8988T (cell line): ENCODE results near the gene CEACAM4.
"Not testable (repeated sequence)": the region's sequence is repeated elsewhere in the genome, so short reads cannot be mapped to it uniquely, and the experiment has no call there.

Experiments
- DNase-seq: peaks from one replicate; pipeline ENCODE4 v3.0.0; 2011

The CEACAM4 gene

DNA sequence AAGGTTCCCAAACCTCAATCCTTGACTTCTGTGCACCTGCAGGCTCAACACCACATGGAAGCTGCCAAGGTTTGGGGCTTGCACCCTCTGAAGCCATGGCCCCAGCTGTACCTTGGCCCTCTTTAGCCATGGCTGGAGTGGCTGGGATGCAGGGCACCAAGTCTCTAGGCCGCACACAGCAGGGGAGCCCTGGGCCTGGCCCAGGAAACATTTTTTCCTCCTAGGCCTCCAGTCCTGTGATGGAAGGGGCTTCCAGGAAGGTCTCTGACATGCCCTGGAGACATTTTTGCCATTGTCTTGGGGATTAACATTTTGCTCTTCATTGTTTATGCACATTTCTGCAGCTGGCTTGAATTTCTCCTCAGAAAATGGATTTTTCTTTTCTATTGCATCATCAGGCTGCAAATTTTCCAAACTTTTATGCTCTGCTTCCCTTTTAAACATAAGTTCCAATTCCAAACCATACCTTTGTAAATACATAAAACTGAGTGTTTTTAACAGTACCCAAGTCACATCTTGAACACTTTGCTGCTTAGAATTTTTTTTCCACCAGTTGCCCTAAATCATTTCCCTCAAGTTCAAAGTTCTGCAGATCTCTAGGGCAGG is 44.2 kb downstream of the CEACAM4 start:
- not testable (repeated sequence) for DNase-seq

GRCh38 chr19:41581068-41581467 is 45.8 kb downstream of the CEACAM4 start:
- DNase-seq: not testable (repeated sequence)

GRCh38 chr19:41578886-41579285 is 48.0 kb downstream of the CEACAM4 start:
- DNase-seq: no peak

DNA sequence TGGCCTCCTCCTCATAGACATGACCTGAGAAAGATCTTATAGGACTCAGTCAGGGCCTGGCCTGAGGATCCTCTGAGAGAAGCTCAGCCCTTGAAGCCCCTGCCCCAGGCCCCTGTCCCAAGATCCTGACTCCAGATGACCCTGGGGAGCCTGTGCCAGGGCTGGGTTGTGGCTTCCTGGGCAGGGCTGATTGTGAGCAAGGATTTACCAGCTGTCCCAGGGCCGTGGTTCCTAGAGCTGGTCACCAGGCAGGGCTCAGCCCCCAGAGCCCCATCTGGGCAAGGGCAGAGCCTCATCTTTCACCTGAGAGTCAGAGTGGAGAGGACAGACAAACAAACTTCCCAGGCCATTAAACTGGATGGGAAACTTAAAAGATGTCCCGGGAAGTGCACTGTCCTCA is 49.0 kb downstream of the CEACAM4 start:
- DNase-seq: no peak

GRCh38 chr19:41577144-41577830 is 49.6 kb downstream of the CEACAM4 start:
- no peak for DNase-seq

- no peak for DNase-seq
Observed at GRCh38 chr19:41575998-41576397, 50.9 kb downstream of the CEACAM4 start, which contains the start of gene CEACAM21. CEACAM21 (plus strand) TSS chr19:41576166; CDS start chr19:41576275, 109 bp downstream.

- peak; percentile 31 for DNase-seq
Observed at GRCh38 chr19:41570639-41571112, 56.2 kb downstream of the CEACAM4 start.

- DNase-seq: no peak
Observed at GRCh38 chr19:41570179-41570578, 56.7 kb downstream of the CEACAM4 start.

DNA sequence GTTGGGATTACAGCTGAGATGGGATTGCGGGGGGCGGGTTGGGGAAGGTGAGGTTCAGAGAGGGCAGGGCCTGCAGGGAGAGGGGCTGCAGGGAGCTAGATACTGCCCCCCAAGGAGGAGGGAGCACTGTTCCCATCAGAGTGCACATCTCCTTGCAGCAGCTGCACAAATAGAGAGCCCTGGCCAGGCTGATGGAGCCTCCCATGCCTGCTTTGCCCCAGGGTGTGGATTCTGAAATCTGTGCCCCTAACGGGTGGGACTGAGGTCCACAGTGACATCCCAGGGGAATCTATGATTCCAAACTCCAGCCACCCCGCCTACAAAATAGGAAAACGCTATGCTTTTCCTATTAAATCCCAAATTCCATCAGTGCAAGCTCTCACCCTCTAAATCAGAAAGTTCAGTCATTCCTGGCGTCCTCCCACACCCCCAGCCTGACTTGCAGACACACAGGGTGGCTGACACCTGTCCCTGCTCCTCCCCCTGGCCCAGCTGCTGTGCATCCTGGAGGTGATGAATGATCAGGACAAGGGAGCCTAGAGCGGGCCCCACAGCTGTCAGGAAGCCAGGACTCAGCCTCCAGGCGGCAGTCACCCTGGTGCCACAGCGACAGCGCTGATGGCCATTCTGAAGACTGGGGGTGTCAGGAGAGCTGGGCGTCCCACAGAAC is 57.3 kb downstream of the CEACAM4 start:
- no peak for DNase-seq
